Neural cell (in vitro differentiated cells): ENCODE results near the gene SLC25A24. TPM values are rescaled to one million over a fixed set of nuclear protein-coding genes. Genes with fewer than 3 reads are reported as not detected.
"Not testable (repeated sequence)": the region's sequence is repeated elsewhere in the genome, so short reads cannot be mapped to it uniquely, and the experiment has no call there.

Source experiments
- H2AFZ ChIP-seq: fragments of 200-600, 300-800 bp; sonication (generic), shearing (Covaris generic); 2 replicates; pipeline ENCODE4 v1.6.0; 2014; ENCODE audit warnings: low read depth, mild to moderate bottlenecking, antibody characterized with exemption, low read length, moderate library complexity
- H3F3A ChIP-seq: fragments of 200-600 bp; shearing (Covaris generic); 2 replicates; pipeline ENCODE4 v1.6.1; 2016; ENCODE audit warnings: mild to moderate bottlenecking, moderate library complexity, mixed read lengths, antibody characterized with exemption, low read length; ENCODE audit not compliant: insufficient read depth, poor library complexity, severe bottlenecking
- H3K27ac ChIP-seq: fragments of 200-600, 300-800 bp; sonication (generic), shearing (Covaris generic); 2 replicates; pipeline ENCODE4 v1.5.1; 2014; ENCODE audit warnings: mild to moderate bottlenecking, low read length, moderate library complexity
- H3K27me3 ChIP-seq: fragments of 300-800, 200-600 bp; sonication (generic), shearing (Covaris generic); 2 replicates; pipeline ENCODE4 v1.6.0; 2014; ENCODE audit warnings: mild to moderate bottlenecking, low read depth, low read length, moderate library complexity; ENCODE audit not compliant: insufficient read depth
- H3K36me3 ChIP-seq: fragments of 300-800, 200-600 bp; sonication (generic), shearing (Covaris generic); 2 replicates; pipeline ENCODE4 v1.5.1; 2014; ENCODE audit warnings: mild to moderate bottlenecking, antibody characterized with exemption, low read length, moderate library complexity; ENCODE audit not compliant: insufficient read depth
- H3K4me2 ChIP-seq: fragments of 300-800, 200-600 bp; sonication (generic), shearing (Covaris generic); 2 replicates; pipeline ENCODE4 v1.6.0; 2014; ENCODE audit warnings: mild to moderate bottlenecking, low read length
- H3K4me3 ChIP-seq: fragments of 300-800, 200-600 bp; sonication (generic), shearing (Covaris generic); 2 replicates; pipeline ENCODE4 v1.5.1; 2014; ENCODE audit warnings: mild to moderate bottlenecking, low read length, moderate library complexity
- H3K79me2 ChIP-seq: fragments of 200-600 bp; shearing (Covaris generic); replicated peaks from 2 replicates; pipeline ENCODE4 v1.6.0; 2014; ENCODE audit warnings: mild to moderate bottlenecking, low read length, moderate library complexity; ENCODE audit not compliant: insufficient read depth
- H3K9ac ChIP-seq: fragments of 300-800, 200-600 bp; sonication (generic), shearing (Covaris generic); 2 replicates; pipeline ENCODE4 v1.6.1; 2016; ENCODE audit warnings: mild to moderate bottlenecking, low read length, mixed read lengths
- H3K9me2 ChIP-seq: fragments of 200-600 bp; shearing (Covaris generic); 2 replicates; pipeline ENCODE4 v1.6.1; 2016; ENCODE audit warnings: mild to moderate bottlenecking, low read length, mixed read lengths; ENCODE audit not compliant: insufficient read depth
- H3K9me3 ChIP-seq: fragments of 200-600, 300-800 bp; sonication (generic), shearing (Covaris generic); 2 replicates; pipeline ENCODE4 v1.6.1; 2016; ENCODE audit warnings: mild to moderate bottlenecking, mixed run types, low read length, moderate library complexity, mixed read lengths
- H4K20me1 ChIP-seq: fragments of 200-600 bp; shearing (Covaris generic); 2 replicates; pipeline ENCODE4 v1.6.1; 2016; ENCODE audit warnings: mild to moderate bottlenecking, mixed run types; ENCODE audit not compliant: insufficient read depth
- CTCF ChIP-seq: fragments of 450-650 bp; IDR thresholded peaks from 2 replicates; pipeline ENCODE4 v1.5.1; 2014; ENCODE audit warnings: antibody characterized with exemption, mild to moderate bottlenecking, moderate library complexity; ENCODE audit not compliant: poor library complexity, severe bottlenecking
- EZH2 ChIP-seq: fragments of 200-600, 300-800 bp; shearing (Covaris generic), sonication (generic); IDR thresholded peaks from 2 replicates; pipeline ENCODE4 v1.6.1; 2014; ENCODE audit warnings: antibody characterized with exemption, low read length, borderline replicate concordance, mild to moderate bottlenecking; ENCODE audit not compliant: insufficient read depth, poor library complexity, severe bottlenecking
- MXI1 ChIP-seq: fragments of 450-650 bp; conservative IDR thresholded peaks from 2 replicates; pipeline ENCODE4 v1.6.1; 2014; ENCODE audit warnings: antibody characterized with exemption, mild to moderate bottlenecking; ENCODE audit not compliant: poor library complexity, severe bottlenecking
- POLR2AphosphoS5 ChIP-seq: IDR thresholded peaks from 2 replicates; pipeline ENCODE4 v1.6.1; 2012
- RAD21 ChIP-seq: fragments of 450-650 bp; conservative IDR thresholded peaks from 2 replicates; pipeline ENCODE4 v1.6.1; 2014; ENCODE audit warnings: antibody characterized with exemption, mild to moderate bottlenecking, moderate library complexity
- SMC3 ChIP-seq: fragments of 450-650 bp; conservative IDR thresholded peaks from 2 replicates; pipeline ENCODE4 v1.6.1; 2014; ENCODE audit warnings: antibody characterized with exemption, mild to moderate bottlenecking, moderate library complexity; ENCODE audit not compliant: poor library complexity
- TAF1 ChIP-seq: IDR thresholded peaks from 2 replicates; pipeline ENCODE4 v1.6.1; 2012; ENCODE audit warnings: low read depth
- polyA plus RNA-seq: library from polyadenylated mRNA; depleted of rRNA; stranded (reverse); fragments of >200 nt; gene quantifications from 2 replicates; pipeline ENCODE4 v1.2.3, GENCODE V29; 2014

SLC25A24 gene
- polyA plus RNA-seq, 1 donor from 2014 or later: 25.5 TPM

- H3K36me3 ChIP-seq, H4K20me1 ChIP-seq, H3F3A ChIP-seq, H3K9me3 ChIP-seq, H3K9ac ChIP-seq, H3K4me3 ChIP-seq, H3K27ac ChIP-seq, H3K4me2 ChIP-seq, H3K27me3 ChIP-seq, H3K79me2 ChIP-seq, H2AFZ ChIP-seq, H3K9me2 ChIP-seq: not testable (repeated sequence)
- TF ChIP-seq SMC3 (peak; percentile 61), CTCF (peak; percentile 73), RAD21 (peak; percentile 66)
Measured at GRCh38 chr1:108214641-108215465, 14.7 kb upstream of the SLC25A24 start.

DNA sequence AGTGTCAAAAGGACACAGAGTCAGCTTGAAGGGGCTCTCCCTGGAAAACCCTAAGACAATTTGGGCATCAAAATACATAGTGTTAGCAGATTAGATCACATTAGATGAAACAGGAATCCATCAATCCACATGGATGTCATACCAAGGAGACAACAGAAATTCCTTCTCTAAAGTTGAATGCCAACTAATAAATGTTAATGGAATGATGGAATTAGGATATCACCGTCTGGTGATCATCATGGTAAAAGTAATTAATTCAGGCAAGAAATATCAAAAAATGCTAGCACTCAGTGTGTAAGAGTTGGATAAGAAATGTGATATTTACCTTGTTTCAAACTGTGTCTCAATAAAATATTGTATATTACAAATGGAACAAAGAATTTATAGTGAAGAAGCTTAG is 10.9 kb upstream of the SLC25A24 start:
- Histone ChIP-seq H3K9ac (no peak overlapping the region), H3K9me2 (no peaks in the 10 kb centered on the region), H3K79me2 (no peaks in the 10 kb centered on the region), H3K27ac (no peak overlapping the region), H3K4me3 (no peak overlapping the region), H4K20me1 (no peaks in the 10 kb centered on the region), H3K4me2 (no peak overlapping the region), H3K36me3 (no peaks in the 10 kb centered on the region), H3K9me3 (no peaks in the 10 kb centered on the region), H2AFZ (no peak overlapping the region), H3F3A (no peaks in the 10 kb centered on the region), H3K27me3 (no peaks in the 10 kb centered on the region)
- TF ChIP-seq MXI1 (no peak), TAF1 (no peak), EZH2 (no peak)

DNA sequence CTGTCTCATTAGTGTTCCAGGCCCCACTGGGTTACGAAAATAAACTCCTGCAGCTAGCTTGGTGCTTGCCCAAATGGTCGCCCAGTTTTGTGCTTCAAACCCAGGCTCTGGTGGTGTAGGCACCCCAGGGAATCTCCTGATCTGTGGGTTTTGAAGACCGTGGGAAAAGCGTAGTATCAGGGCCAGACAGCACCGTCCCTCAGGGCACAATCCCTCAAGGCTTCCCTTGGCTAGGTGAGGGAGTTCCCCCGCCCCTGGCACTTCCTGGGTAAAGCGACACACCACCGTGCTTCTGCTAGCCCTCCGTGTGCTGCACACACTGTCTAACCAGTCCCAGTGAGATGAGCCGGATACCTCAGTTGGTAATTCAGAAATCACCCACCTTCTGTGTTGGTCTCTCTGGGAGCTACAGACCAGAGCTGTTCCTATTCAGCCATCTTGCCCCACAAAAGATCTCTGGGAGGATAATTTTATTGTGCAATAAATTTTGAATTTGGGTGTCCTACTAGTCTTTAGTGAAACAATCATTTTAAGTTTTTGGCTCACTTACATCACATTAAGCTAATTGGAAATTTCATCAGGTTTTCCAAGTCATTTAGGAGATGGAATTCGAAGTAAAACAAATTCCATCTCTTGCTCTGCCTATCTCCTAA is 9.4 kb upstream of the SLC25A24 start:
- H3K9me2 ChIP-seq: no peaks in the 10 kb centered on the region
- no peaks in the 10 kb centered on the region for H3K27me3 ChIP-seq
- no peak overlapping the region for H3K27ac ChIP-seq
- H3K36me3 ChIP-seq: no peaks in the 10 kb centered on the region
- no peaks in the 10 kb centered on the region for H4K20me1 ChIP-seq
- no peaks in the 10 kb centered on the region for H3F3A ChIP-seq
- no peak overlapping the region for H3K4me3 ChIP-seq
- H3K9me3 ChIP-seq: no peaks in the 10 kb centered on the region
- H3K9ac ChIP-seq: no peak overlapping the region
- H3K4me2 ChIP-seq: no peak overlapping the region
- H2AFZ ChIP-seq: no peak overlapping the region
- TF ChIP-seq SMC3: no peak
- no peak for TF ChIP-seq TAF1
- TF ChIP-seq POLR2AphosphoS5: no peak
- TF ChIP-seq RAD21: no peak
- no peaks in the 10 kb centered on the region for H3K79me2 ChIP-seq
